Tibial nerve (tissue), 4 donors: ENCODE measurements around the gene CDH13. TPM values are rescaled to one million over a fixed set of nuclear protein-coding genes. Genes with fewer than 3 reads are reported as not detected.

Source experiments
- DNase-seq, 2 donors: peaks; one replicate each; pipeline ENCODE4 v3.0.0-alpha.2; 2019; ENCODE audit warnings: low spot score in 2 of 2
- H3K27ac ChIP-seq, 4 donors: fragments of 200-600 bp; sonication (generic) in 3 of 4; one replicate each; pipeline ENCODE4 v1.5.1; 2017 to 2019; ENCODE audit warnings: mild to moderate bottlenecking in 1 of 4
- H3K27me3 ChIP-seq, 2 donors: fragments of 200-600 bp; sonication (generic) in 1 of 2; one replicate each; pipeline versions ENCODE4 v1.5.1 to v1.6.0; 2017 to 2019
- H3K36me3 ChIP-seq, 3 donors: fragments of 200-600 bp; sonication (generic); one replicate each; pipeline ENCODE4 v1.5.1; 2018 to 2019
- H3K4me1 ChIP-seq, 4 donors: fragments of 200-600 bp; sonication (generic) in 3 of 4; one replicate each; pipeline ENCODE4 v1.5.1; 2017 to 2019
- H3K4me3 ChIP-seq, 4 donors: fragments of 200-600 bp; sonication (generic) in 3 of 4; one replicate each; pipeline ENCODE4 v1.5.1; 2017 to 2019; ENCODE audit warnings: mild to moderate bottlenecking in 1 of 4, moderate library complexity in 1 of 4
- H3K9me3 ChIP-seq, 4 donors: fragments of 200-600 bp; sonication (generic) in 3 of 4; one replicate each; pipeline ENCODE4 v1.5.1; 2017 to 2019
- CTCF ChIP-seq, 5 experiments: fragments of 200-600 bp in 3 of 5; fragments of 450-650 bp in 2 of 5; sonication (generic) in 3 of 5; IDR thresholded peaks; one replicate each; pipeline ENCODE4 v1.5.1; 2016 to 2019; ENCODE audit warnings: antibody characterized with exemption in 5 of 5, mild to moderate bottlenecking in 3 of 5, moderate library complexity in 2 of 5
- EP300 ChIP-seq, 2 donors: sonication (generic); formaldehyde crosslinking; IDR thresholded peaks; one replicate each; pipeline ENCODE4 v1.6.1; 2017; ENCODE audit warnings: antibody characterized with exemption in 2 of 2, mild to moderate bottlenecking in 1 of 2
- POLR2A ChIP-seq, 2 donors: fragments of 450-650 bp; IDR thresholded peaks; one replicate each; pipeline ENCODE4 v1.6.1; 2017; ENCODE audit warnings: antibody characterized with exemption in 2 of 2, mild to moderate bottlenecking in 2 of 2, moderate library complexity in 2 of 2
- WGBS, 2 donors: methylation state at CpG; one replicate each; pipeline ENCODE4 v1.1.5; 2018; 5-methylcytosine and 5-hydroxymethylcytosine counted together
- total RNA-seq, 4 donors: library from RNA; depleted of rRNA; stranded (reverse); fragments of >200 nt; gene quantifications; one replicate each; pipeline ENCODE4 v1.1.0, GENCODE V29; 2016

Gene CDH13
- total RNA-seq, 4 donors from 2014 or later = 4.1 to 14.4 (median 5.8) TPM

- Histone ChIP-seq H3K27ac (no peak overlapping the region), H3K9me3 (no peaks in the 10 kb centered on the region), H3K4me1 (no peaks in the 10 kb centered on the region), H3K4me3 (no peak overlapping the region), H3K27me3 (no peaks in the 10 kb centered on the region), H3K36me3 (no peaks in the 10 kb centered on the region)
- WGBS, 2 donors = 79 to 86% methylated on average over 2 of the region's 2 CpGs
- DNase-seq = no peak
- TF ChIP-seq POLR2A (IDR thresholded peaks at IDR 0.05) = no peak
These were observed 326.7 kb downstream of the CDH13 start for GRCh38 chr16:82953517-82953916.

- no peak overlapping the region for H3K27ac ChIP-seq
- no peaks in the 10 kb centered on the region for H3K4me1 ChIP-seq
- no peak for DNase-seq
- TF ChIP-seq POLR2A (IDR thresholded peaks at IDR 0.05) = no peak
- H3K27me3 ChIP-seq = no peaks in the 10 kb centered on the region
- no peaks in the 10 kb centered on the region for H3K36me3 ChIP-seq
- WGBS, 2 donors = 82 to 84% methylated on average over 8 of the region's 8 CpGs
- H3K4me3 ChIP-seq = no peak overlapping the region
- no peaks in the 10 kb centered on the region for H3K9me3 ChIP-seq
These were observed 327.6 kb downstream of the CDH13 start for GRCh38 chr16:82954224-82954929.

DNA sequence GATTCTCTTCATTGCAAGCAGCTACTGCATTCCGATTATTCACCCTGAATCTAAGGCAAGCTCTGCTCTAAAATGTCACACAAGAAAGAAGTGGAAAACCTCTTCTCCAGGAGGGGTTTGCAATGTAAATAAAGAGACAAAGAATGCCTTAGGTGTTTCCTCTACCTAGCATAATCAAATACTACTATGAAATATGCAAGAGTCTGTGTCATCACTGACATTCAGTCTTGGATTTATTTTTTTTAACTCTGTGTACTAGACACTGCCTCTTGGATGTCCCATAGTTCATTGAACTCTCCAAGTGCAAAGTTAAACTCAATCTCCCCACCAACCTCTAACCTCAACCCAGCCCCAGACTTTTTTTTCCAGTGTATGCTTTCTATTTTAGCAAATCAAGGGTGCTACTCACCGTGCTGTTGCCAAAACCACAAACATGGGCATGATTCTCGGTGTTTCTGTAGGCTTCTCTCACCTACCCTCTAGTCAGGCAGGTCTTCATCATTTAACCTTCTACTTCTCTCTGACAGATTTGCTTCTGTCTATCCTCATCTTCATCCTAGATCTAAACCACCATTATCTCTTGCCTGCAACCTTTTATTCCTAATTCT lies 329.1 kb downstream of the CDH13 start:
- H3K9me3 ChIP-seq = no peaks in the 10 kb centered on the region
- H3K36me3 ChIP-seq = no peaks in the 10 kb centered on the region
- no peak overlapping the region for H3K27ac ChIP-seq
- no peaks in the 10 kb centered on the region for H3K27me3 ChIP-seq
- 77 to 82% methylated on average over 3 of the region's 3 CpGs for WGBS, 2 donors
- no peak for DNase-seq
- H3K4me3 ChIP-seq = no peak overlapping the region
- H3K4me1 ChIP-seq = no peaks in the 10 kb centered on the region
- TF ChIP-seq CTCF (IDR thresholded peaks at IDR 0.05) = no peak
- TF ChIP-seq POLR2A (IDR thresholded peaks at IDR 0.05) = no peak
- TF ChIP-seq EP300 (IDR thresholded peaks at IDR 0.05) = no peak

- Histone ChIP-seq H3K27ac (no peak overlapping the region), H3K36me3 (no peaks in the 10 kb centered on the region), H3K9me3 (no peaks in the 10 kb centered on the region), H3K4me3 (no peak overlapping the region), H3K4me1 (no peaks in the 10 kb centered on the region), H3K27me3 (no peaks in the 10 kb centered on the region)
- 91 to 92% methylated on average over 3 of the region's 3 CpGs for WGBS, 2 donors
- no peak for TF ChIP-seq POLR2A (IDR thresholded peaks at IDR 0.05)
- TF ChIP-seq CTCF (IDR thresholded peaks at IDR 0.05) = no peak
- TF ChIP-seq EP300 (IDR thresholded peaks at IDR 0.05) = no peak
- no peak for DNase-seq
These were observed 330.4 kb downstream of the CDH13 start for GRCh38 chr16:82957212-82957611.

- TF ChIP-seq EP300 (IDR thresholded peaks at IDR 0.05) (no peak), CTCF (IDR thresholded peaks at IDR 0.05) (no peak), POLR2A (IDR thresholded peaks at IDR 0.05) (no peak)
These were observed 334.1 kb downstream of the CDH13 start for GRCh38 chr16:82960918-82961317.

DNA sequence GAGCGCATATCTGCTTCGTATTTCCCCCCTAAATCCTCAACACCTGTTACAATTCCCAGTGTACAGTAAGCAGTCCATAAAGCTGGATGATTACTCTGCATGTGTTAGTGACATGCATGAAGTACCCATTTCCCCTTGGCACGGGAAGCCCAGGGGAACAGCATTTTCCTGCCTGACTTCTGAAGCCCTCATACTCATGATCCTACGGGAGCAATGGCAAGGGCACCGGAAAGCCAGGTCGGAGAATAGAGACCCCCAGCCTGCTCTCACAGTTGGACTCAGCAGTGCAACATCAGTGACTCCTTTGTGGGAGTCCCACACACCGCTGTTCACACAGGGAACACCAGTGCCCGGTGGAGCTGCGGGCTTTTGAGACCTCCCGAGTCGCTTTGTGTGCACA lies 336.9 kb downstream of the CDH13 start:
- no peaks in the 10 kb centered on the region for H3K36me3 ChIP-seq
- H3K27ac ChIP-seq = no peak overlapping the region
- no peak for TF ChIP-seq CTCF (IDR thresholded peaks at IDR 0.05)
- no peak for TF ChIP-seq EP300 (IDR thresholded peaks at IDR 0.05)
- no peak for TF ChIP-seq POLR2A (IDR thresholded peaks at IDR 0.05)
- no peaks in the 10 kb centered on the region for H3K27me3 ChIP-seq
- WGBS, 2 donors = 69 to 74% methylated on average over 11 of the region's 11 CpGs
- no peak overlapping the region for H3K4me3 ChIP-seq
- H3K4me1 ChIP-seq = no peaks in the 10 kb centered on the region
- no peaks in the 10 kb centered on the region for H3K9me3 ChIP-seq
- no peak for DNase-seq

More at GRCh38 chr16:82960918-82961317, 334.1 kb downstream of the CDH13 start:
- no peaks in the 10 kb centered on the region for H3K27me3 ChIP-seq
- DNase-seq = no peak
- H3K4me3 ChIP-seq = no peak overlapping the region
- 80 to 95% methylated on average over 10 of the region's 10 CpGs for WGBS, 2 donors
- no peaks in the 10 kb centered on the region for H3K9me3 ChIP-seq
- H3K4me1 ChIP-seq = no peaks in the 10 kb centered on the region
- H3K27ac ChIP-seq = no peak overlapping the region
- H3K36me3 ChIP-seq = no peaks in the 10 kb centered on the region
